Measurements from ENCODE around the gene NCK1.

The NCK1 gene

GRCh38 chr3:136973352-136973751 is 111.3 kb downstream of the NCK1 start:
- Histone ChIP-seq H3K36me3 (ENCODE audit: control insufficient read depth, insufficient read depth, low read length) (no peaks in the 10 kb centered on the region), H3K9me3 (ENCODE audit: control insufficient read depth, low read length) (no peaks in the 10 kb centered on the region), H3K4me3 (ENCODE audit: low read depth, low read length) (no peak overlapping the region)

DNA sequence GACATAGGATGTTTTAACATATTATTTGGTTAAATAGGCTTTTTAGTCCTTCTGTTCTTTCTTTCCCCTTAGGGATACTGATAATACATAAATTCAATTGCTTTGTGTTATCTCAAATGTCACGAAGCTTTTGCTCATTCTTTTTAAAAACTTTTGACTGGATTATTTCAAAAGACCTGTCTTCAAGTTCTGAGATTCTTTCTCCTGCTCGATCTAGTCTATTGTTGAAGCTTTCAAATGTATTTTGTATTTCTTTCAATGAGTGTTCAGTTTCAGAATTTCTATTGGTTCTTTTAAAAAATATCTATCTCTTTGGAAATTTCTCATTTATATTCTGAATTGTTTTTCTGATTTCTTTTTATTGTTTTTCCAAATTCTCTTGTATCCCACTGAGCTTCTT is 112.7 kb downstream of the NCK1 start:
- no peaks in the 10 kb centered on the region for H3K4me1 ChIP-seq
- no peak overlapping the region for H3K4me3 ChIP-seq (ENCODE audit: low read depth, low read length)
- H3K27ac ChIP-seq: no peak overlapping the region
- H3K9me3 ChIP-seq (ENCODE audit: control insufficient read depth, low read length): no peaks in the 10 kb centered on the region
- H3K36me3 ChIP-seq (ENCODE audit: control insufficient read depth, insufficient read depth, low read length): no peaks in the 10 kb centered on the region
- H3K9ac ChIP-seq: no peak overlapping the region
- H3K4me2 ChIP-seq (ENCODE audit: low read length): no peak overlapping the region
- H3K79me2 ChIP-seq: no peaks in the 10 kb centered on the region
- H3K27me3 ChIP-seq (ENCODE audit: control insufficient read depth, insufficient read depth, low read length): no peaks in the 10 kb centered on the region
- H2AFZ ChIP-seq: no peak overlapping the region
- TF ChIP-seq CTCF (IDR thresholded peaks at IDR 0.05): no peak

More at GRCh38 chr3:136973352-136973751, 111.3 kb downstream of the NCK1 start:
- no peaks in the 10 kb centered on the region for H3K27me3 ChIP-seq (ENCODE audit: control insufficient read depth, insufficient read depth, low read length)
- no peak overlapping the region for H3K27ac ChIP-seq
- TF ChIP-seq CTCF (IDR thresholded peaks at IDR 0.05): no peak
- no peak overlapping the region for H3K9ac ChIP-seq
- no peaks in the 10 kb centered on the region for H3K79me2 ChIP-seq
- no peak overlapping the region for H3K4me2 ChIP-seq (ENCODE audit: low read length)
- no peak overlapping the region for H2AFZ ChIP-seq
- no peaks in the 10 kb centered on the region for H3K4me1 ChIP-seq

- Histone ChIP-seq H3K4me2 (ENCODE audit: low read length) (no peak overlapping the region), H3K4me1 (peaks cover 3% of the 10 kb centered on the region), H3K27ac (no peak overlapping the region), H2AFZ (no peak overlapping the region), H3K36me3 (ENCODE audit: control insufficient read depth, insufficient read depth, low read length) (no peaks in the 10 kb centered on the region), H3K79me2 (no peaks in the 10 kb centered on the region), H3K4me3 (ENCODE audit: low read depth, low read length) (no peak overlapping the region), H3K9me3 (ENCODE audit: control insufficient read depth, low read length) (no peaks in the 10 kb centered on the region), H3K27me3 (ENCODE audit: control insufficient read depth, insufficient read depth, low read length) (no peaks in the 10 kb centered on the region), H3K9ac (no peak overlapping the region)
- TF ChIP-seq CTCF (IDR thresholded peaks at IDR 0.05): no peak
These were observed 117.2 kb downstream of the NCK1 start for GRCh38 chr3:136979204-136979603.

- no peak for TF ChIP-seq CTCF (IDR thresholded peaks at IDR 0.05)
- Histone ChIP-seq H3K9me3 (ENCODE audit: control insufficient read depth, low read length) (no peaks in the 10 kb centered on the region), H3K27ac (no peak overlapping the region), H3K79me2 (no peaks in the 10 kb centered on the region), H3K36me3 (ENCODE audit: control insufficient read depth, insufficient read depth, low read length) (no peaks in the 10 kb centered on the region), H3K9ac (no peak overlapping the region), H3K4me3 (ENCODE audit: low read depth, low read length) (no peak overlapping the region), H3K4me1 (peaks cover 3% of the 10 kb centered on the region), H2AFZ (no peak overlapping the region), H3K4me2 (ENCODE audit: low read length) (no peak overlapping the region), H3K27me3 (ENCODE audit: control insufficient read depth, insufficient read depth, low read length) (no peaks in the 10 kb centered on the region)
These were observed 117.7 kb downstream of the NCK1 start for GRCh38 chr3:136979684-136980083.

GRCh38 chr3:136982033-136982432 is 120.0 kb downstream of the NCK1 start:
- Histone ChIP-seq H3K9me3 (ENCODE audit: control insufficient read depth, low read length) (no peaks in the 10 kb centered on the region), H3K4me2 (ENCODE audit: low read length) (no peak overlapping the region), H2AFZ (no peak overlapping the region), H3K36me3 (ENCODE audit: control insufficient read depth, insufficient read depth, low read length) (no peaks in the 10 kb centered on the region), H3K9ac (no peak overlapping the region), H3K27ac (no peak overlapping the region), H3K4me1 (peaks cover 3% of the 10 kb centered on the region), H3K79me2 (no peaks in the 10 kb centered on the region), H3K27me3 (ENCODE audit: control insufficient read depth, insufficient read depth, low read length) (no peaks in the 10 kb centered on the region), H3K4me3 (ENCODE audit: low read depth, low read length) (no peak overlapping the region)
- TF ChIP-seq CTCF (IDR thresholded peaks at IDR 0.05): no peak
